Neuronal stem cell (in vitro differentiated cells): ENCODE results near the gene ADO.

Source experiments
- DNase-seq: peaks from one replicate; pipeline ENCODE4 v3.0.0-alpha.2; 2013; ENCODE audit warnings: low spot score
- H2AFZ ChIP-seq: one replicate; pipeline ENCODE4 v1.6.1; 2013; ENCODE audit warnings: mild to moderate bottlenecking, low read length, inconsistent platforms
- H2AK5ac ChIP-seq: 2 replicates; pipeline ENCODE4 v1.6.1; 2013; ENCODE audit warnings: low read depth, mild to moderate bottlenecking, inconsistent platforms, low read length, moderate library complexity, mixed read lengths
- H2BK120ac ChIP-seq: 2 replicates; pipeline ENCODE4 v1.6.1; 2013; ENCODE audit warnings: low read depth, mild to moderate bottlenecking, inconsistent platforms, low read length, moderate library complexity, mixed read lengths
- H2BK12ac ChIP-seq: one replicate; pipeline ENCODE4 v1.6.1; 2013; ENCODE audit warnings: low read length, inconsistent platforms
- H2BK15ac ChIP-seq: 2 replicates; pipeline ENCODE4 v1.6.1; 2013; ENCODE audit warnings: mild to moderate bottlenecking, low read length, inconsistent platforms, mixed read lengths
- H2BK5ac ChIP-seq: one replicate; pipeline ENCODE4 v1.6.1; 2013; ENCODE audit warnings: inconsistent platforms, mild to moderate bottlenecking, low read length, moderate library complexity
- H3K14ac ChIP-seq: one replicate; pipeline ENCODE4 v1.6.1; 2013; ENCODE audit warnings: low read length, inconsistent platforms
- H3K18ac ChIP-seq: 2 replicates; pipeline ENCODE4 v1.6.1; 2013; ENCODE audit warnings: low read length, inconsistent platforms
- H3K23ac ChIP-seq: 2 replicates; pipeline ENCODE4 v1.6.1; 2013; ENCODE audit warnings: low read depth, mild to moderate bottlenecking, mixed read lengths, low read length, inconsistent platforms; ENCODE audit not compliant: poor library complexity
- H3K27ac ChIP-seq: replicated peaks from 3 replicates; pipeline ENCODE4 v1.5.1; 2013; ENCODE audit warnings: low read length, inconsistent platforms
- H3K27me3 ChIP-seq, 3 experiments: 2 replicates each; pipeline ENCODE4 v1.6.1; 2013; ENCODE audit warnings: low read length in 3 of 3, mild to moderate bottlenecking in 2 of 3, inconsistent platforms in 1 of 3, low read depth in 1 of 3, mixed read lengths in 1 of 3, moderate library complexity in 1 of 3; ENCODE audit not compliant: control insufficient read depth in 3 of 3, insufficient read depth in 3 of 3
- H3K36me3 ChIP-seq, 2 donors: replicated peaks in 1 of 2; 2 replicates each; pipeline ENCODE4 v1.6.1; 2013; ENCODE audit warnings: low read length in 2 of 2; ENCODE audit not compliant: control insufficient read depth in 2 of 2, insufficient read depth in 2 of 2
- H3K4ac ChIP-seq: 2 replicates; pipeline ENCODE4 v1.6.1; 2013; ENCODE audit warnings: inconsistent platforms, mild to moderate bottlenecking, low read length, moderate library complexity
- H3K4me1 ChIP-seq, 2 donors: 1 replicate in 1 of 2; 2 replicates in 1 of 2; pipeline ENCODE4 v1.6.1; 2013; ENCODE audit warnings: low read length in 2 of 2, low read depth in 1 of 2; ENCODE audit not compliant: control insufficient read depth in 2 of 2, insufficient read depth in 1 of 2
- H3K4me2 ChIP-seq: one replicate; pipeline ENCODE4 v1.6.1; 2013; ENCODE audit warnings: mild to moderate bottlenecking, low read length, inconsistent platforms; ENCODE audit not compliant: insufficient read depth, poor library complexity, severe bottlenecking
- H3K4me3 ChIP-seq, 2 donors: 2 replicates each; pipeline ENCODE4 v1.5.1; 2013; ENCODE audit warnings: low read length in 2 of 2, mild to moderate bottlenecking in 2 of 2, inconsistent platforms in 1 of 2, moderate library complexity in 1 of 2
- H3K79me1 ChIP-seq: one replicate; pipeline ENCODE4 v1.6.1; 2013; ENCODE audit warnings: low read depth, mild to moderate bottlenecking, inconsistent platforms, low read length, moderate library complexity
- H3K9ac ChIP-seq: one replicate; pipeline ENCODE4 v1.6.1; 2013; ENCODE audit warnings: mild to moderate bottlenecking, low read depth, low read length, inconsistent platforms; ENCODE audit not compliant: poor library complexity
- H3K9me3 ChIP-seq, 2 donors: replicated peaks in 1 of 2; 2 replicates each; pipeline versions ENCODE3 to v1.6.1; 2013; ENCODE audit warnings: low read length in 2 of 2, mild to moderate bottlenecking in 2 of 2, inconsistent platforms in 1 of 2, low read depth in 1 of 2, mixed read lengths in 1 of 2, moderate library complexity in 1 of 2; ENCODE audit not compliant: control insufficient read depth in 2 of 2, insufficient read depth in 1 of 2
- H4K8ac ChIP-seq: one replicate; pipeline ENCODE4 v1.6.1; 2013; ENCODE audit warnings: low read depth, mild to moderate bottlenecking, inconsistent platforms, low read length, moderate library complexity
- H4K91ac ChIP-seq: one replicate; pipeline ENCODE4 v1.6.1; 2013; ENCODE audit warnings: low read length, low read depth, mild to moderate bottlenecking, inconsistent platforms; ENCODE audit not compliant: poor library complexity
- WGBS, 2 donors: extraction: QIAGEN DNeasy Blood & Tissue Kit; methylation state at CpG; one replicate each; pipeline ENCODE4 v1.1.7; 2013; ENCODE audit warnings: missing lambda C conversion rate in 2 of 2, mixed read lengths in 1 of 2; ENCODE audit not compliant: insufficient read length in 2 of 2, insufficient replicate concordance in 1 of 2; ENCODE audit errors: extremely low coverage in 2 of 2; 5-methylcytosine and 5-hydroxymethylcytosine counted together

Gene ADO

GRCh38 chr10:62792261-62792660, 12.3 kb upstream of the ADO start:
- Histone ChIP-seq H3K9me3 (no peaks in the 10 kb centered on the region), H3K18ac (no peak overlapping the region), H3K27me3 (no peaks in the 10 kb centered on the region), H3K79me1 (no peaks in the 10 kb centered on the region), H4K91ac (no peak overlapping the region), H2AFZ (no peak overlapping the region), H3K9ac (no peak overlapping the region), H3K36me3 (no peaks in the 10 kb centered on the region), H3K4ac (no peak overlapping the region), H3K4me2 (no peak overlapping the region), H4K8ac (no peak overlapping the region), H3K14ac (no peak overlapping the region), H2AK5ac (no peak overlapping the region), H3K4me1 (no peaks in the 10 kb centered on the region), H3K27ac (no peak overlapping the region), H3K4me3 (no peak overlapping the region), H2BK12ac (no peak overlapping the region), H2BK15ac (no peak overlapping the region), H3K23ac (no peak overlapping the region), H2BK120ac (no peak overlapping the region), H2BK5ac (no peak overlapping the region)
- WGBS, 2 donors = no CpG with 5 or more reads among the region's 5 CpGs
- no peak for DNase-seq

- Histone ChIP-seq H3K36me3 (no peaks in the 10 kb centered on the region), H2AK5ac (no peak overlapping the region), H3K4me3 (no peak overlapping the region), H4K8ac (no peak overlapping the region), H3K14ac (no peak overlapping the region), H3K9ac (no peak overlapping the region), H2BK15ac (no peak overlapping the region), H3K4me2 (no peak overlapping the region), H3K18ac (no peak overlapping the region), H3K4me1 (no peaks in the 10 kb centered on the region), H3K79me1 (no peaks in the 10 kb centered on the region), H2BK120ac (no peak overlapping the region), H3K4ac (no peak overlapping the region), H2BK12ac (no peak overlapping the region), H4K91ac (no peak overlapping the region), H2BK5ac (no peak overlapping the region), H3K23ac (no peak overlapping the region), H3K9me3 (no peaks in the 10 kb centered on the region), H2AFZ (no peak overlapping the region), H3K27me3 (no peaks in the 10 kb centered on the region), H3K27ac (no peak overlapping the region)
- no CpG with 5 or more reads among the region's 1 CpG for WGBS, 2 donors
- DNase-seq = no peak
Measured at GRCh38 chr10:62794306-62794705, 10.2 kb upstream of the ADO start.

- Histone ChIP-seq H3K23ac (no peak overlapping the region), H2BK15ac (no peak overlapping the region), H4K8ac (no peak overlapping the region), H2AFZ (no peak overlapping the region), H3K4ac (no peak overlapping the region), H2AK5ac (no peak overlapping the region), H4K91ac (no peak overlapping the region), H3K4me2 (no peak overlapping the region), H2BK120ac (no peak overlapping the region), H3K18ac (no peak overlapping the region), H3K36me3 (no peaks in the 10 kb centered on the region), H3K14ac (no peak overlapping the region), H3K4me3 (no peak overlapping the region), H2BK5ac (no peak overlapping the region), H3K79me1 (no peaks in the 10 kb centered on the region), H2BK12ac (no peak overlapping the region), H3K4me1 (no peaks in the 10 kb centered on the region), H3K27me3 (no peaks in the 10 kb centered on the region), H3K27ac (no peak overlapping the region), H3K9me3 (no peaks in the 10 kb centered on the region), H3K9ac (no peak overlapping the region)
- no peak for DNase-seq
Measured at GRCh38 chr10:62795100-62795499, 9.4 kb upstream of the ADO start.

DNA sequence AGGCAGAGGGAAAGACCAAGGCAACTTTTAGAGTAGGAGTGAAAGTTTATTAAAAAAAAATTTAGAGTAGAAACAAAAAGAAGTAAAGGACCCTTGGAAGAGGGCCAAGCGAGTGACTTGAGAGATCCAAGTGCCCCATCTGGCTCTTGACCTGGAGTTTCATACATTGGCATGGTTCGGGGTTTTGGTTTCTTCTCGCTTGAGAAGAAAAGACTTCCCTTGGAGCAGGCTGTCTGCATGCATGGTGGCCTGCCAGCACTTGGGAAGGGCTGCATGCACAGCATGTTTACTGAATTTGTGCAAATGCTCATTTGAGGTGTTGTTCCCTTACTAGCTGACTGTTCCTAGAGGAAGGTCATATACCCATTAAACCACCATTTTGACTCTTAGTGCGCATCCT, 8.8 kb upstream of the ADO start:
- H3K27me3 ChIP-seq = no peaks in the 10 kb centered on the region

More for the DNA sequence above, 8.8 kb upstream of the ADO start:
- no peak for DNase-seq
- Histone ChIP-seq H4K8ac (no peak overlapping the region), H3K4ac (no peak overlapping the region), H3K9me3 (no peaks in the 10 kb centered on the region), H3K79me1 (no peaks in the 10 kb centered on the region), H2BK120ac (no peak overlapping the region), H2BK12ac (no peak overlapping the region), H3K4me2 (no peak overlapping the region), H3K23ac (no peak overlapping the region), H3K27ac (no peak overlapping the region), H3K4me3 (no peak overlapping the region), H2BK5ac (no peak overlapping the region), H4K91ac (no peak overlapping the region), H2AFZ (no peak overlapping the region), H2BK15ac (no peak overlapping the region), H3K36me3 (no peaks in the 10 kb centered on the region), H3K14ac (no peak overlapping the region), H3K18ac (no peak overlapping the region), H3K4me1 (no peaks in the 10 kb centered on the region), H2AK5ac (no peak overlapping the region), H3K9ac (no peak overlapping the region)
- WGBS, 2 donors = no CpG with 5 or more reads among the region's 4 CpGs
